WTC11 (cell line): ENCODE results near the gene MTHFD1L. TPM values are rescaled to one million over a fixed set of nuclear protein-coding genes. Genes with fewer than 3 reads are reported as not detected.

Experiments used
- ATAC-seq: fragments of 200-7000 bp; cut with Tn5 transposase; 2 replicates; pipeline ENCODE4 v1.10.0; 2021; ENCODE audit warnings: mild to moderate bottlenecking, moderate library complexity
- CTCF ChIA-PET: fragments of 300-600 bp; sonication (Branson Sonifier 250); formaldehyde crosslinking; loops from one replicate; lab custom pipeline; 2021; ENCODE audit warnings: antibody characterized with exemption; lab: Charles Lee
- POLR2A ChIA-PET: fragments of 350-600 bp; sonication (Branson Sonifier 250); formaldehyde crosslinking; loops from one replicate; lab custom pipeline; 2021; ENCODE audit warnings: antibody characterized with exemption; lab: Charles Lee
- DNase-seq: peaks from one replicate; pipeline ENCODE4 v3.0.0; 2021; ENCODE audit warnings: low spot score
- H3K27ac Mint-ChIP-seq: 2 replicates; pipeline ENCODE4 v1.8.0; 2021; ENCODE audit warnings: mixed read lengths
- H3K27me3 Mint-ChIP-seq: 2 replicates; pipeline ENCODE4 v1.8.0; 2021; ENCODE audit warnings: low read depth, mild to moderate bottlenecking, moderate library complexity, mixed read lengths
- H3K36me3 Mint-ChIP-seq: 2 replicates; pipeline ENCODE4 v1.8.0; 2021; ENCODE audit warnings: mixed read lengths
- H3K4me1 Mint-ChIP-seq: 2 replicates; pipeline ENCODE4 v1.8.0; 2022; ENCODE audit warnings: mixed read lengths
- H3K4me3 Mint-ChIP-seq: 2 replicates; pipeline ENCODE4 v1.8.0; 2021; ENCODE audit warnings: mild to moderate bottlenecking, moderate library complexity, mixed read lengths
- H3K9me3 Mint-ChIP-seq: 2 replicates; pipeline ENCODE4 v1.8.0; 2021; ENCODE audit warnings: mixed read lengths
- AFF4 ChIP-seq: sonication (generic); formaldehyde crosslinking; IDR thresholded peaks from 2 replicates; pipeline ENCODE4 v1.8.1; 2023; ENCODE audit warnings: mild to moderate bottlenecking, missing genetic modification reagents, borderline replicate concordance
- ARID4B ChIP-seq: sonication (generic); formaldehyde crosslinking; IDR thresholded peaks from 2 replicates; pipeline ENCODE4 v1.8.0; 2023; ENCODE audit warnings: missing genetic modification reagents, mild to moderate bottlenecking, borderline replicate concordance
- ATF3 ChIP-seq: sonication (generic); formaldehyde crosslinking; conservative IDR thresholded peaks from 2 replicates; pipeline ENCODE4 v1.8.1; 2022; ENCODE audit warnings: mild to moderate bottlenecking, missing genetic modification reagents
- ELF4 ChIP-seq: sonication (generic); formaldehyde crosslinking; IDR thresholded peaks from 2 replicates; pipeline ENCODE4 v1.8.1; 2022; ENCODE audit warnings: low read depth, mild to moderate bottlenecking, moderate library complexity, missing genetic modification reagents
- GABPB1 ChIP-seq: sonication (generic); formaldehyde crosslinking; IDR thresholded peaks from 2 replicates; pipeline ENCODE4 v1.8.1; 2023; ENCODE audit warnings: mild to moderate bottlenecking, missing genetic modification reagents
- GTF2I ChIP-seq: fragments of 250-450 bp; sonication (Bioruptor Pico); conservative IDR thresholded peaks from 2 replicates; pipeline ENCODE4 v1.4.0; 2021; ENCODE audit warnings: mild to moderate bottlenecking
- MAX ChIP-seq: sonication (generic); formaldehyde crosslinking; IDR thresholded peaks from 2 replicates; pipeline ENCODE4 v1.8.0; 2022; ENCODE audit warnings: mild to moderate bottlenecking, missing genetic modification reagents
- MYBL2 ChIP-seq: sonication (generic); formaldehyde crosslinking; IDR thresholded peaks from 2 replicates; pipeline ENCODE4 v1.8.1; 2023; ENCODE audit warnings: mild to moderate bottlenecking, moderate library complexity, missing genetic modification reagents
- NFE2L1 ChIP-seq: sonication (generic); formaldehyde crosslinking; IDR thresholded peaks from 2 replicates; pipeline ENCODE4 v1.8.1; 2023; ENCODE audit warnings: missing genetic modification reagents
- PRDM15 ChIP-seq: sonication (generic); formaldehyde crosslinking; IDR thresholded peaks from 2 replicates; pipeline ENCODE4 v1.8.0; 2022; ENCODE audit warnings: missing genetic modification reagents
- PRRX2 ChIP-seq: fragments of 250-450 bp; sonication (Bioruptor Pico); IDR thresholded peaks from 2 replicates; pipeline ENCODE4 v1.8.0; 2021; ENCODE audit warnings: mild to moderate bottlenecking
- RELA ChIP-seq: sonication (generic); formaldehyde crosslinking; IDR thresholded peaks from 2 replicates; pipeline ENCODE4 v1.8.1; 2022; ENCODE audit warnings: missing genetic modification reagents, mild to moderate bottlenecking, borderline replicate concordance
- SMAD4 ChIP-seq: sonication (generic); formaldehyde crosslinking; IDR thresholded peaks from 2 replicates; pipeline ENCODE4 v1.8.0; 2022; ENCODE audit warnings: mild to moderate bottlenecking, missing genetic modification reagents
- TEAD1 ChIP-seq: sonication (generic); formaldehyde crosslinking; IDR thresholded peaks from 2 replicates; pipeline ENCODE4 v1.8.0; 2022; ENCODE audit warnings: mild to moderate bottlenecking, missing genetic modification reagents
- USF1 ChIP-seq: sonication (generic); formaldehyde crosslinking; IDR thresholded peaks from 2 replicates; pipeline ENCODE4 v1.8.0; 2022; ENCODE audit warnings: mild to moderate bottlenecking, missing genetic modification reagents
- ZBTB43 ChIP-seq: sonication (generic); formaldehyde crosslinking; IDR thresholded peaks from 2 replicates; pipeline ENCODE4 v1.8.1; 2023; ENCODE audit warnings: mild to moderate bottlenecking, missing genetic modification reagents
- ZNF281 ChIP-seq: sonication (generic); formaldehyde crosslinking; IDR thresholded peaks from 2 replicates; pipeline ENCODE4 v1.8.0; 2023; ENCODE audit warnings: mild to moderate bottlenecking, missing genetic modification reagents
- ZNF416 ChIP-seq: fragments of 250-450 bp; sonication (Bioruptor Pico); IDR thresholded peaks from 2 replicates; pipeline ENCODE4 v1.9.0; 2021; ENCODE audit warnings: mild to moderate bottlenecking, inconsistent platforms
- total RNA-seq: library from RNA; stranded (reverse); gene quantifications from 3 replicates; pipeline ENCODE4 v1.2.3, GENCODE V29; 2021

MTHFD1L gene
- total RNA-seq, 1 experiment from 2014 or later, result 104 TPM

- DNase-seq (no peak), ATAC-seq (no peak)
- Mint-ChIP-seq H3K27me3 (no peaks in the 10 kb centered on the region), H3K36me3 (peaks cover 34% of the 10 kb centered on the region), H3K4me3 (no peak overlapping the region), H3K9me3 (no peaks in the 10 kb centered on the region), H3K27ac (peak overlapping the region; percentile 66; the same call in 1 of the 2 replicates), H3K4me1 (peaks cover 24% of the 10 kb centered on the region)
- ChIA-PET POLR2A (interaction anchor here (0.6 kb wide), 1 partner anchor 403 kb away, joined by 3 read pairs; no protein-coding TSS in a partner anchor), CTCF (interaction anchor here (0.5 to 3.6 kb wide), 5 partner anchors 57 to 322 kb away, joined by 3 to 93 read pairs (median 7); no protein-coding TSS in a partner anchor)
- TF ChIP-seq SMAD4 (CRISPR knock-in tag) (no peak), MYBL2 (CRISPR knock-in tag) (no peak), ZBTB43 (CRISPR knock-in tag) (no peak), PRDM15 (no peak), GTF2I (CRISPR knock-in tag) (no peak), MAX (CRISPR knock-in tag) (no peak), USF1 (CRISPR knock-in tag) (no peak), TEAD1 (no peak), ZNF416 (CRISPR knock-in tag) (no peak), NFE2L1 (no peak), PRRX2 (CRISPR knock-in tag) (no peak), RELA (CRISPR knock-in tag) (no peak), ATF3 (CRISPR knock-in tag) (no peak), ARID4B (no peak), AFF4 (CRISPR knock-in tag) (no peak), ELF4 (CRISPR knock-in tag) (no peak), ZNF281 (no peak), GABPB1 (CRISPR knock-in tag) (no peak)
Measured at GRCh38 chr6:151012321-151013294, 147.1 kb downstream of the MTHFD1L start.
